Spinal cord (tissue), 10 donors: ENCODE results near the gene GATC. TPM values are rescaled to one million over a fixed set of nuclear protein-coding genes. Genes with fewer than 3 reads are reported as not detected.

Source experiments
- DNase-seq, 6 donors: peaks; one replicate each; pipeline versions ENCODE4 v3.0.0 to v3.0.0-alpha.2; 2013 to 2015; ENCODE audit warnings: low spot score in 6 of 6, low read depth in 4 of 6
- H3K27ac ChIP-seq: one replicate; pipeline ENCODE4 v1.5.1; 2013; ENCODE audit warnings: low read depth, low read length, control low read depth
- H3K27me3 ChIP-seq: one replicate; pipeline ENCODE4 v1.6.1; 2013; ENCODE audit warnings: low read length; ENCODE audit not compliant: control insufficient read depth, insufficient read depth
- H3K36me3 ChIP-seq: one replicate; pipeline ENCODE4 v1.6.1; 2013; ENCODE audit warnings: low read length; ENCODE audit not compliant: control insufficient read depth, insufficient read depth
- H3K4me1 ChIP-seq: one replicate; pipeline ENCODE4 v1.6.1; 2013; ENCODE audit warnings: low read length; ENCODE audit not compliant: control insufficient read depth, insufficient read depth
- H3K4me3 ChIP-seq: one replicate; pipeline ENCODE4 v1.5.1; 2013; ENCODE audit warnings: low read depth, low read length, control low read depth
- H3K9me3 ChIP-seq: one replicate; pipeline ENCODE4 v1.6.1; 2013; ENCODE audit warnings: low read length; ENCODE audit not compliant: control insufficient read depth, insufficient read depth
- WGBS: methylation state at CpG from one replicate; pipeline ENCODE4 v1.1.5; 2013; ENCODE audit warnings: missing lambda C conversion rate; ENCODE audit not compliant: insufficient coverage; 5-methylcytosine and 5-hydroxymethylcytosine counted together
- long read RNA-seq, 4 donors: transcript quantifications; one replicate each; lab custom pipeline, GENCODE V29; 2026
- polyA plus RNA-seq, 2 donors: library from polyadenylated mRNA; unstranded; fragments of 120-200 nt; gene quantifications; one replicate each; pipeline ENCODE4 v1.2.1, GENCODE V29; 2013; ENCODE audit not compliant: insufficient read length in 2 of 2
- total RNA-seq, 2 donors: library from RNA; depleted of rRNA in 1 of 2; stranded (reverse); fragments of 120-200 nt in 1 of 2; fragments of >200 nt in 1 of 2; gene quantifications; one replicate each; pipeline versions ENCODE4 v1.2.3 to v1.2.4, GENCODE V29; 2013 to 2014
- donor health status: healthy.

The GATC gene
- total RNA-seq (10 to 100 TPM; 38.2 to 39.1 TPM), polyA plus RNA-seq (10 to 100 TPM; 22.7 to 33.3 TPM)
- long read RNA-seq, donor 1, full-length matches to known transcripts, result 5 of 363 reads
- long read RNA-seq, donor 1, partial matches to known transcripts, result 352 of 363 reads
- long read RNA-seq, donor 1, other reads (novel, unspliced or antisense), result 6 of 363 reads
- long read RNA-seq, donor 2, full-length matches to known transcripts, result 6 of 135 reads
- long read RNA-seq, donor 2, partial matches to known transcripts, result 19 of 135 reads
- long read RNA-seq, donor 2, other reads (novel, unspliced or antisense), result 110 of 135 reads
- long read RNA-seq, donor 3, full-length matches to known transcripts, result 5 of 166 reads
- long read RNA-seq, donor 3, partial matches to known transcripts, result 47 of 166 reads
- long read RNA-seq, donor 3, other reads (novel, unspliced or antisense), result 114 of 166 reads
- long read RNA-seq, donor 4, full-length matches to known transcripts, result 25 of 25 reads
- long read RNA-seq, donor 4, partial matches to known transcripts, result 0 of 25 reads
- long read RNA-seq, donor 4, other reads (novel, unspliced or antisense), result 0 of 25 reads

DNA sequence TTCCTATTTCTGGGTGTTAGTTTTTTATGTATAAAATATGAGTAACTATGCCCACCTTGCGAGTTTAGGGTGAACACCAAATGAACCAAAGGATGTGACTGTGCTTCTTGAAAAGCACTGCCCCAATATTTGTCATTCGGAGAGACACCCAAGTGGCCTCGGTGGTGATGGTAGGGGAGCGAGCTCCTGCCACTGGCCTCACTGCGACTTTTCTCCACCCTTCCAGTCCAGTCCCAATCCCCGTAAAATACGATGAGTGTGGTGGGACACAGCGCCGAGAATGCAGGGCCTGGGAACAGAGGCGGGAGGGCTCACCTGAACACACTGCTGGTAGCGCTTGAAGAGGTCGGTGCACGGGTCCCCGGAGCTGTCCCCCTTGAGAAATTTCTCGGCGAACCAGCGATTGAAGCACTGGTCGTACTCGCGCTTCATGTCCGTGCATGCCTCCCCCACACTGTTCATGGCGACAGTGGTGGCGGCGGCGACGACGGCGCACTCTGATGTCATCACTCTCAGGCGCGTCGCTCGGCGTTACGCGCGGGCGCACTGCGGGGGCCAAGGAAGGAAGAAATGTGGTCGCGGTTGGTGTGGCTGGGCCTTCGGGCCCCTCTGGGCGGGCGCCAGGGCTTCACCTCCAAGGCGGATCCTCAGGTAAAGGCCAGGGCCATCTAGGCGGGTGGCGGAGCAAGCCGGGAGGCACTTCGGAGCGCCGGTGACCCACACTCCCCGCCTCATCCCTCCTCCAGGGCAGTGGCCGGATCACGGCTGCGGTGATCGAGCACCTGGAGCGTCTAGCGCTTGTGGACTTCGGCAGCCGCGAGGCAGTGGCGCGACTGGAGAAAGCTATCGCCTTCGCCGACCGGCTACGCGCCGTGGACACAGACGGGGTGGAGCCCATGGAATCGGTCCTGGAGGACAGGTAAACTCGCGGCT is at the start of gene GATC, which contains the start of gene TRIAP1:
Gene GATC, plus strand, starts transcription at position 534 of the 933 bp plus-strand sequence. Its CDS starts 37 bp downstream, at position 571.
Gene TRIAP1, minus strand, starts transcription at position 474 of the 933 bp plus-strand sequence. Its CDS starts 12 bp downstream, at position 462.
- no peaks in the 10 kb centered on the region for H3K27me3 ChIP-seq
- 0% methylated on average over 69 of the region's 73 CpGs for WGBS
- H3K4me3 ChIP-seq, result peak within 1 kb of the TSS; percentile 97
- H3K36me3 ChIP-seq, result peaks cover 36% of the 10 kb centered on the region
- peaks cover 16% of the 10 kb centered on the region for H3K4me1 ChIP-seq
- peak within 1 kb of the TSS; percentile 81 for H3K27ac ChIP-seq
- H3K9me3 ChIP-seq, result no peaks in the 10 kb centered on the region
- DNase-seq, result peak; percentile 68 to 96 (median 82)

DNA sequence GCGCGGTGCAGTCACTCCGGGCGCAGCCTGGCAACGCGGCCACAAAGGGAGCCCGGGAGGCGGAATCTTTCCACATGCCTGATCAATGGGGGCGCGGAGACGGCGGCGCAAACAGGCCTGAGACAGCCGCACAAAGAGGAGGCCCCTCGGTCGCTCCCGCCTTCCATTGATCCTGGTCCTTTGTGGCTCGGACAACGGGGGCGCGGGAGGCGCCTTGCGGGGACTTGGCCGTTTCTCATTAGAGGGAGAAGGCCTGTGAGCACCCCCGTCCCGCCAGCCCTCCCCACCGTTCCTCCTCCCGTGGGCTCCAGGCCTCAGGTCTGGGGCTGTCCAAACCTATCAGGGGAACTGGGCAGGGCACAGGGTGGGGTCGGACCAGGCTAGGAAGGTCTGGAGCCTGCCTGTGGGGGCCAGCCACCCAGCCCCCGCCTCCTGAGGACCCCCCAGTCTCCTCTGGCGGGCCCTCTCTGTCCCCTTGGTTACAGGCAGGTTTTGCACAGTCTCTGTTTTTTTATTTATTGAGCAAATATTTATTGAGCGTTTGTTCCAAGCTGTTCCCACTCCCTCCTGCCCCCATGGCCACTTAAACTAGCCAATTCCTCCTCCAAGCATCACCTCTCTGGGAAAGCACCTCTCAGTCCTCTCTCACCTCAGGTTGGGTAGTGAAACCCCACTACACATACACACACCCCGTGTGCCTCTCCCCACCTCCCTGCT is 48.3 kb upstream of the GATC start:
- H3K4me3 ChIP-seq, result peak overlapping the region; percentile 16
- WGBS, result 6% methylated on average over 30 of the region's 33 CpGs
- peak in 4 of 6 donors; percentile 62 to 91 (median 82) for DNase-seq
- H3K36me3 ChIP-seq, result no peaks in the 10 kb centered on the region
- peak overlapping the region; percentile 75 for H3K27ac ChIP-seq
- no peaks in the 10 kb centered on the region for H3K9me3 ChIP-seq
- H3K27me3 ChIP-seq, result no peaks in the 10 kb centered on the region
- H3K4me1 ChIP-seq, result peaks cover 36% of the 10 kb centered on the region

- DNase-seq, result no peak
- peaks cover 32% of the 10 kb centered on the region for H3K4me1 ChIP-seq
- no peak overlapping the region for H3K27ac ChIP-seq
- H3K27me3 ChIP-seq, result no peaks in the 10 kb centered on the region
- H3K9me3 ChIP-seq, result no peaks in the 10 kb centered on the region
- H3K36me3 ChIP-seq, result no peaks in the 10 kb centered on the region
- WGBS, result no CpG with 5 or more reads among the region's 5 CpGs
- no peak overlapping the region for H3K4me3 ChIP-seq
Measured at GRCh38 chr12:120399531-120399930, 46.7 kb upstream of the GATC start.

- 10% methylated on average over 8 of the region's 13 CpGs for WGBS
- peak overlapping the region; percentile 67 for H3K27ac ChIP-seq
Measured at GRCh38 chr12:120402217-120402616, 44.0 kb upstream of the GATC start.

GRCh38 chr12:120403869-120404268 is 42.4 kb upstream of the GATC start:
- 71% methylated on average over 1 of the region's 3 CpGs for WGBS
- Histone ChIP-seq H3K27me3 (no peaks in the 10 kb centered on the region), H3K4me3 (no peak overlapping the region), H3K27ac (no peak overlapping the region), H3K36me3 (no peaks in the 10 kb centered on the region), H3K4me1 (peaks cover 19% of the 10 kb centered on the region), H3K9me3 (no peaks in the 10 kb centered on the region)
- DNase-seq, result no peak

More at GRCh38 chr12:120402217-120402616, 44.0 kb upstream of the GATC start:
- H3K4me3 ChIP-seq, result no peak overlapping the region
- no peaks in the 10 kb centered on the region for H3K36me3 ChIP-seq
- no peaks in the 10 kb centered on the region for H3K9me3 ChIP-seq
- no peaks in the 10 kb centered on the region for H3K27me3 ChIP-seq
- H3K4me1 ChIP-seq, result peaks cover 28% of the 10 kb centered on the region
- DNase-seq, result peak in 2 of 6 donors; percentile 49 to 72

DNA sequence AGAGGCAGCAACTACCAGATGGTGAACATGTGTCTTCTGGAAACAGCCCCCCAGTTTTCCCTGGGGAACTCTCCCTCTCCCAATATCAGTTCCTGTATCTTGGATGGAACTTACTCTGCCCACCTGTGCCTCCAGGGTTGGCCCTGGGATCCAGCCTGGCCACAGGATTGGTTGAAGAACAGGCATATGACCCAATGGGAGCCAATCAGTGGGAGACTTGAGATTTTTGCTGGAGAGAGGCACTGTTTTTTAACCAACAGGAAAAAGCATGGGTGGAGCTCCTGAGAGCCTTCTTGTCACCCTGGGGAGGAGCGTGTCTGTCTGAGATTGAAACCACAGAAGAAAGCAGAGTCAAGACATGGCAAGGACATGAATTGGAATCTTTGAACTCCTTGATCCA is 42.0 kb upstream of the GATC start:
- no peak for DNase-seq
- Histone ChIP-seq H3K27ac (no peak overlapping the region), H3K27me3 (no peaks in the 10 kb centered on the region), H3K36me3 (no peaks in the 10 kb centered on the region), H3K4me3 (no peak overlapping the region), H3K4me1 (peaks cover 19% of the 10 kb centered on the region), H3K9me3 (no peaks in the 10 kb centered on the region)
- no CpG with 5 or more reads among the region's 1 CpG for WGBS

GRCh38 chr12:120406069-120406468 is 40.2 kb upstream of the GATC start:
- Histone ChIP-seq H3K9me3 (no peaks in the 10 kb centered on the region), H3K36me3 (no peaks in the 10 kb centered on the region), H3K27me3 (no peaks in the 10 kb centered on the region), H3K27ac (peak overlapping the region; percentile 45), H3K4me3 (no peak overlapping the region), H3K4me1 (peaks cover 19% of the 10 kb centered on the region)
- peak in 1 of 6 donors; percentile 42 for DNase-seq
- no CpG with 5 or more reads among the region's 3 CpGs for WGBS

GRCh38 chr12:120406553-120406952 is 39.7 kb upstream of the GATC start:
- no peak for DNase-seq
- no peaks in the 10 kb centered on the region for H3K27me3 ChIP-seq
- no peaks in the 10 kb centered on the region for H3K36me3 ChIP-seq
- no CpG with 5 or more reads among the region's 3 CpGs for WGBS
- no peaks in the 10 kb centered on the region for H3K9me3 ChIP-seq
- peaks cover 17% of the 10 kb centered on the region for H3K4me1 ChIP-seq
- H3K27ac ChIP-seq, result peak overlapping the region; percentile 45
- H3K4me3 ChIP-seq, result no peak overlapping the region

DNA sequence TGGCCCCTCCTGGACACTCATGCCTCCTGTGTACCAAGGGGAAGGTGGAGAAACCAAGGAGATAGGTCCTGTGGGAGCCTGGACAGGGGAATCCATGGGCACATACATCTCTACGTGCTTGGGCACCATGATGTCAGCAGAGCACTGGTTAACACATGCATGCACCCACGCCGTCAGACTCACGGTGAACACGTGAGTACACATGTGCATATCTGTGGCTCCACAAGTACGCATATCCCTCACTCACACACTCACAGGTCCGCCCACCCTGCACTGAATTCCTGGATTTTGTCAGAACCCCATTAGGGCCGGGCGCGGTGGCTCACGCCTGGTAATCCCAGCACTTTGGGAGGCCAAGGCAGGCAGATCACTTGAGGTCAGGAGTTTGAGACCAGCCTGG is 37.5 kb upstream of the GATC start:
- WGBS, result 96% methylated on average over 11 of the region's 11 CpGs
- Histone ChIP-seq H3K9me3 (no peaks in the 10 kb centered on the region), H3K4me1 (peaks cover 5% of the 10 kb centered on the region), H3K36me3 (no peaks in the 10 kb centered on the region), H3K27me3 (no peaks in the 10 kb centered on the region), H3K4me3 (no peak overlapping the region), H3K27ac (no peak overlapping the region)
- no peak for DNase-seq
